ENCODE data around the gene CHKB. TPM values are rescaled to one million over a fixed set of nuclear protein-coding genes. Genes with fewer than 3 reads are reported as not detected.

Gene CHKB, protein sequence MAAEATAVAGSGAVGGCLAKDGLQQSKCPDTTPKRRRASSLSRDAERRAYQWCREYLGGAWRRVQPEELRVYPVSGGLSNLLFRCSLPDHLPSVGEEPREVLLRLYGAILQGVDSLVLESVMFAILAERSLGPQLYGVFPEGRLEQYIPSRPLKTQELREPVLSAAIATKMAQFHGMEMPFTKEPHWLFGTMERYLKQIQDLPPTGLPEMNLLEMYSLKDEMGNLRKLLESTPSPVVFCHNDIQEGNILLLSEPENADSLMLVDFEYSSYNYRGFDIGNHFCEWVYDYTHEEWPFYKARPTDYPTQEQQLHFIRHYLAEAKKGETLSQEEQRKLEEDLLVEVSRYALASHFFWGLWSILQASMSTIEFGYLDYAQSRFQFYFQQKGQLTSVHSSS
- total RNA-seq: 21.5 and 26.7 TPM in 2 replicates

DNA sequence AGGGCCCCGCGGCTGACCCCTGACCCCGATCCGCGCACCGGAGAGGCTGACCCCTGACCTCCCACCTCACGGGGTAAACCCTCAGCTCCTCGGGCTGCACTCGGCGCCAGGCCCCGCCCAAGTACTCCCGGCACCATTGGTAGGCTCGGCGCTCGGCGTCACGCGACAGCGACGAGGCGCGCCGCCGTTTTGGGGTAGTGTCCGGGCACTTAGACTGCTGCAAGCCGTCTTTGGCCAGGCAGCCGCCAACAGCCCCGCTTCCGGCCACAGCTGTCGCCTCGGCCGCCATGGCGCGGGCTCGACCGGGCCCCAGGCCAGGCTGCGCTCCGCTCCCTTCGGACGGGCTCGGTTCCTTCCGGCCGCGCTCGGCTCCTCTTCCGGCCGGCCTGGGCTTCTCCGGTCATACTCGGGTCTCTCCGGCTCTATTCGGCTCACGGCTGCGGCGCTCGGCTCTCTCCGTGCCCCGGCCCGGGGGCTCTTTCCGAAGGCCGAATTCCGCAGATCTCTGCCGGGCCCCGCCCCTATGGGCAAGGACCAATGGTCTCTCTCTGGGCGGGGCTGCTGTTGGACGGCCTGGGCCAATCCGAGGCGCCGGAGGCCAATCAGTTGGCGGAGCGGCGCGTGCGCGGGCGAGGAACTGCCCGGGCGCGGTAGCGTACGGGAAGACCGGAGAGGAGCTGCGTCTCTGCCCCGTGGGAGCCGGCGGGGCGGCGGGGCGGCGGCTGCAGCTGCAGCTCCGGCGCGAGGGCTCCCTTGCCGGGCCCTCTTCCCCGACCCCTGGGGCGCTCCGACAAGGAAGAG lies at the start of gene CHKB:
Gene CHKB, minus strand, starts transcription at position 357 of the 801 bp plus-strand sequence. Its CDS starts 68 bp downstream, at position 289.

GRCh38 chr22:50627642-50628542 lies 45.2 kb upstream of the CHKB start, which contains the start of gene ARSA:
ARSA (minus strand) TSS chr22:50628152; CDS start chr22:50627779, 373 bp downstream.

GRCh38 chr22:50600538-50600937 lies 17.9 kb upstream of the CHKB start, which contains the start of gene MAPK8IP2:
MAPK8IP2 (plus strand) TSS chr22:50600793; CDS start chr22:50600819, 26 bp downstream.

DNA sequence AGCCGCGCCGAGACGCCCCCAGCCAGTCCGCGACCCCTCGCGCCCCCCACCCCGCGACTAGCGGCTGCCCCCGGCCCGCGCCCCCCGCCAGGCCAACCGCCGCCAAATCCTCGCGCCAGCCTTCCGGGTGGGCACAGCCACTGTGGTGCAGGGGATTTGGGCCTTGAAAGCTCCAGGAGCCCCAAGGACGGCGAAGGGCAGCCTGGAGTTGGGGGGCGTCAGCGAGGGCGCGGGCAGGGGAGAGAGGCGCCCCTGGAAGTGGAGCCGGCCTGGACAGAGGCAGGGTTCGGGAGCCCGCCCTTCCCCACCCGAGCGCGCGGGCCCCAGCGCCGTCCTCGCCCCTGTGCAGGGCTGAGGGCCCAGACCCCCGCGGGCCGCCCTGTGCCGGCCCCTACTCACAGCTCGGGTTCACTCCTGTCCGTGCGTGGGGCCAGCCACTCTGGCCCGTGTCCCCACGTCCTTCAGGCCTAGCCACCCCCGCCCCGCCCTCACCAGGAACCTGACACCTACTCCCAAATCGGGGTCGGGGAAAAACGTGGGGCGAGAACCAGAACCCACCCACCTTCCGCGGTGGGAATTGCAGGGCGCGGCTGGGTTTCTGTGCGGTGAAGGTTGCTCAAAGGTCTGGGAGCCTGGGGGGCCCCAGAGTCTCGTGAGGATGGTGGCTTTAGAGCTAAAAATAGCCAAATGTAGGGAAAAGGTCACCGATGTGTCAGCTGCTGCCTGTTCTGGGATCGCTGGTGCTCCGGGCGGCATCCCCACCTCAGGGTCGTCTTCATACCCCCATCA lies 4.5 kb downstream of the CHKB start, which contains the start of gene CPT1B:
Gene CPT1B, minus strand, starts transcription at position 441 of the 789 bp plus-strand sequence. CDS start 512 bp downstream, outside the sequence.

GRCh38 chr22:50562523-50563412 lies 19.9 kb downstream of the CHKB start, which contains the start of gene SYCE3:
SYCE3 (minus strand) TSS chr22:50562919; CDS start chr22:50556405, 6,514 bp downstream.

DNA sequence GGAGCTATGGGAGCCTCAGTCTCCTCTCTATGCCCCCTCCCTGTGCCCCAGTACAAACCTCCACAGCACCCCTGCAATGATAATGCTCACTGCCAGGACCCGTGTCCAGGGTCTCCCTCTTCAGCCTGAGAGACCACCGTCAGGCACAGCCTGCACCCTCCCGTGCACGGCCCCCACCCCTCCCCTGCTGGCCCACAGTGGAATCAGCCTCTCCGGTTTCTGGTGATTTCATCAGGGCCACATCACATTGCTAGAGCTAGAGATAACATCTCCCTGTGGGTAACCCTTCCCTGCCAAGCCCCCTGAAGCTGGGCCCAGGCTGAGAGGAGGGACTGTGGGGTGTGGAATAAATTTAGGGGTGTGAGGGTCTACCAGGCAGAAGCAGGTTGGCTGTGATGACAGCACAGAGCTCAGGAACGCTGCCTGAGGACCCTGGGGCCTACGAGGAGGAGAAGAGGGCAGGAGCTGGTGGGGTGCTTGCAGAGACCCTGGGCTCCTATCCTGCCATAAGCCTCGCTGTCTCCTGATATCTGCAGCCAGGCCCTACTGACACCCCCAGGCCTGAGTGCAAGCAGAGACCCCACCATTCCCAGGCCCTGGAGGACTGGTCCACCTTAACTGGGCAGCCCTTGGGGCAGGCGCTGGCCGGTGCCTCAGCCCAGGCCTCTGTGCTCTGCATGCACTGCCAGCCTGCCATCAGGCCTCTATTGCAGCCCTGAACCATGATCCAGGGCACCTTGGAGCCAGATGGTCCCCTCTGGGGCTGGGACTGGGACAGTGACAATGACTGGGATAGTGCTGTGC lies 36.9 kb downstream of the CHKB start, which contains the start of gene KLHDC7B:
Gene KLHDC7B, plus strand, starts transcription at position 378 of the 804 bp plus-strand sequence. Its CDS starts 345 bp downstream, at position 723.

DNA sequence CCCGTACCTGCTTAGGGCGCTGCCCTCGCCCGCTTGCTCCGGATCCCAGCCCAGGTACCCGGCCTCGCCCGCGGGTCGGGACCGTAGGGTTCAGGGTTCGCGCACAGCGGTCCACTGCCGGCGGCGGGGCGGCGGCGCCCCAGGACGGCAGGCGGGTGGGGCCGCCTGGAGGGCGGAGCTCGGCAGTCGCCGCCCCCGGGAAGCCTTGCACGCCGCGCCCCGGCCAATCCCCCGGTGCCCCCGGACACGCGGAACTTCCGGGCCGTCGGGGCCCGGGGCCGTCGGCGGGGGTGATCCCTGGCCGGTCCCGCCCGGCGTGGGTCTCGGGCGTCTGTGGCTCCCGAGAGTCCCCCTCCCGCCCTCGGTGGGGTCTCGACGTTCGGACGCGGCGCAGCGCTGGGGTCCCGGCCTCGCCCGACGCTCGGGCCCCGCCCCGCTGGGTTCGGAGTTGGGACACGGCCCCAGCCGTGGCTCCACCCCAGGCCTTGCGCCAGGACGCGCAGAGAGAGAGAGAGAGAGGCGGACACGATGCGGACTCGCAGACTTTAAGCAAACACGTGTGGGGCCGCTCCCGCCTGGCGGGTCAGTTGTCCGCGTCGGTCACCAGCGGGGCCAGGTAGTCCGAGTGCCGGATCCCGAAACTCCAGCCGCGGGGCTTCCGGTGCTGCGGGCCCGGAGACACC lies 52.6 kb downstream of the CHKB start, which contains the start of gene TYMP:
Gene TYMP, minus strand, starts transcription at position 116 of the 683 bp plus-strand sequence. CDS start 303 bp downstream, outside the sequence.

Other genes with a start within 250 kb of the CHKB start
- gene PPP6R2, start 239.5 kb downstream of the CHKB start, total RNA-seq: 25.7 and 36.8 TPM in 2 replicates
- 46.3 and 52.2 TPM in 2 replicates for gene SBF1, start 107.8 kb downstream of the CHKB start, total RNA-seq
- 3.0 and 4.4 TPM in 2 replicates for gene ADM2, start 101.3 kb downstream of the CHKB start, total RNA-seq
- gene MIOX, start 96.0 kb downstream of the CHKB start, total RNA-seq: not detected in 2 replicates
- gene LMF2, start 75.1 kb downstream of the CHKB start, total RNA-seq: 40.6 and 46.5 TPM in 2 replicates
- 23.5 and 26.5 TPM in 2 replicates for gene NCAPH2, start 74.6 kb downstream of the CHKB start, total RNA-seq
- 2.5 TPM in 2 replicates for gene SCO2, start 57.3 kb downstream of the CHKB start, total RNA-seq
- 50.7 and 69.0 TPM in 2 replicates for gene TYMP, start 52.8 kb downstream of the CHKB start, total RNA-seq
- 0.11 and 0.13 TPM in 2 replicates for gene KLHDC7B, start 37.0 kb downstream of the CHKB start, total RNA-seq
- not detected in 2 replicates for gene SYCE3, start 19.9 kb downstream of the CHKB start, total RNA-seq
- 2.4 TPM in 2 replicates for gene CPT1B, start 4.4 kb downstream of the CHKB start, total RNA-seq
- gene MAPK8IP2, start 17.9 kb upstream of the CHKB start, total RNA-seq: 0.86 and 1.0 TPM in 2 replicates
- 28.0 and 30.6 TPM in 2 replicates for gene ARSA, start 45.3 kb upstream of the CHKB start, total RNA-seq
- 0.39 and 0.54 TPM in 2 replicates for gene SHANK3, start 90.0 kb upstream of the CHKB start, total RNA-seq
- gene ACR, start 155.4 kb upstream of the CHKB start, total RNA-seq: not detected in 2 replicates
- 13.2 and 17.1 TPM in 2 replicates for gene RABL2B, start 200.8 kb upstream of the CHKB start, total RNA-seq

Measured in articular chondrocyte of knee joint (primary cell).